GM12878 (cell line): ENCODE results near the gene SRCIN1. TPM values are rescaled to one million over a fixed set of nuclear protein-coding genes. Genes with fewer than 3 reads are reported as not detected.

Experiments
- ATAC-seq: fragments of 200-7000 bp; cut with Tn5 transposase; 3 replicates; pipeline ENCODE4 v1.9.1; 2020; ENCODE audit warnings: mild to moderate bottlenecking, moderate library complexity
- BruUV-seq: library from RNA; stranded (reverse); fragments of 400-500 nt; replicated peaks from 2 replicates; lab custom pipeline; 2021; lab: Mats Ljungman, UMichigan
- CTCF ChIA-PET: fragments of 300-600 bp; sonication (Branson Sonifier 250); formaldehyde crosslinking; extraction: SDS; loops from one replicate; lab custom pipeline; 2021; ENCODE audit warnings: inconsistent platforms; lab: Yijun Ruan, JAX
- POLR2A ChIA-PET: fragments of 350-600 bp; formaldehyde crosslinking; extraction: SDS; loops from one replicate; lab custom pipeline; 2021; ENCODE audit warnings: inconsistent platforms; lab: Charles Lee
- RAD21 ChIA-PET: fragments of 300-600 bp; sonication (Branson Sonifier 250); formaldehyde crosslinking; loops from one replicate; lab custom pipeline; 2023; ENCODE audit warnings: antibody characterized with exemption; ENCODE audit not compliant: unreplicated experiment; lab: Charles Lee
- SMC1A ChIA-PET: fragments of 300-600 bp; sonication (Branson Sonifier 250); formaldehyde crosslinking; loops from one replicate; lab custom pipeline; 2023; ENCODE audit not compliant: unreplicated experiment, uncharacterized antibody; lab: Charles Lee
- DNase-seq: peaks from one replicate; pipeline ENCODE4 v3.0.0-alpha.2; 2011; ENCODE audit warnings: low read depth, low spot score
- FAIRE-seq: peaks from 3 replicates; lab custom pipeline; 2011; peaks lifted over from hg19 to GRCh38; lab: Jason Lieb, UNC
- H2AFZ ChIP-seq: 2 replicates; pipeline ENCODE4 v1.6.0; 2011; ENCODE audit warnings: low read depth, low read length, control low read depth; ENCODE audit not compliant: control insufficient read depth
- H3K27ac ChIP-seq: 2 replicates; pipeline ENCODE4 v1.5.1; 2011; ENCODE audit warnings: control low read depth; ENCODE audit not compliant: control insufficient read depth, insufficient read depth
- H3K27me3 ChIP-seq, 2 experiments: replicated peaks in 1 of 2; 2 replicates each; pipeline versions ENCODE4 v1.6.0 to v1.6.1; 2011; ENCODE audit warnings: low read length in 1 of 2; ENCODE audit not compliant: control insufficient read depth in 2 of 2, insufficient read depth in 2 of 2
- H3K36me3 ChIP-seq, 2 experiments: 2 replicates each; pipeline ENCODE4 v1.5.1; 2011; ENCODE audit warnings: low read length in 1 of 2; ENCODE audit not compliant: control insufficient read depth in 2 of 2, insufficient read depth in 2 of 2
- H3K4me1 ChIP-seq: 2 replicates; pipeline ENCODE4 v1.6.1; 2011; ENCODE audit warnings: mild to moderate bottlenecking, low read length, moderate library complexity, mixed read lengths; ENCODE audit not compliant: control insufficient read depth, insufficient read depth
- H3K4me2 ChIP-seq: 2 replicates; pipeline ENCODE4 v1.6.0; 2011; ENCODE audit warnings: control low read depth; ENCODE audit not compliant: control insufficient read depth, insufficient read depth
- H3K4me3 ChIP-seq: fragments of 200-600 bp; sonication (generic); 2 replicates; pipeline ENCODE4 v1.5.1; 2016
- H3K79me2 ChIP-seq: 2 replicates; pipeline ENCODE4 v1.6.0; 2011; ENCODE audit warnings: low read length; ENCODE audit not compliant: control insufficient read depth, insufficient read depth
- H3K9ac ChIP-seq: 2 replicates; pipeline ENCODE4 v1.8.0; 2011; ENCODE audit warnings: low read length, control low read depth, mixed read lengths; ENCODE audit not compliant: control insufficient read depth, insufficient read depth
- H3K9me3 ChIP-seq: replicated peaks from 3 replicates; pipeline ENCODE4 v1.5.1; 2011; ENCODE audit warnings: mild to moderate bottlenecking, low read length; ENCODE audit not compliant: control insufficient read depth, insufficient read depth
- H4K20me1 ChIP-seq: 2 replicates; pipeline ENCODE4 v1.6.0; 2011; ENCODE audit not compliant: control insufficient read depth, insufficient read depth
- BMI1 ChIP-seq: fragments of 450-650 bp; IDR thresholded peaks from 2 replicates; pipeline ENCODE4 v1.6.1; 2016; ENCODE audit warnings: mild to moderate bottlenecking, moderate library complexity, borderline replicate concordance
- CREB1 ChIP-seq: IDR thresholded peaks from 2 replicates; pipeline ENCODE4 v1.6.1; 2012; ENCODE audit warnings: low read depth, mild to moderate bottlenecking, inconsistent platforms
- EGR1 ChIP-seq, 2 experiments: IDR thresholded peaks; 1 replicate in 1 of 2; 2 replicates in 1 of 2; pipeline ENCODE4 v1.6.1; 2011 to 2012; ENCODE audit warnings: low read depth in 2 of 2, low read length in 2 of 2, borderline replicate concordance in 1 of 2, mild to moderate bottlenecking in 1 of 2, moderate library complexity in 1 of 2
- ELK1 ChIP-seq: IDR thresholded peaks from 2 replicates; pipeline ENCODE4 v1.6.1; 2012; ENCODE audit warnings: low read depth, low read length, improper control_type of control experiment
- KDM1A ChIP-seq: fragments of 200-600 bp; sonication (generic); IDR thresholded peaks from 2 replicates; pipeline ENCODE4 v1.6.1; 2016; ENCODE audit warnings: borderline replicate concordance
- MTA3 ChIP-seq: IDR thresholded peaks from 2 replicates; pipeline ENCODE4 v1.6.1; 2012; ENCODE audit warnings: low read length, inconsistent platforms, borderline replicate concordance
- NFYB ChIP-seq: IDR thresholded peaks from 2 replicates; pipeline ENCODE4 v1.6.1; 2011; ENCODE audit warnings: low read depth, mild to moderate bottlenecking, low read length, improper control_type of control experiment, moderate library complexity; ENCODE audit not compliant: insufficient read depth
- PKNOX1 ChIP-seq: fragments of 450-650 bp; IDR thresholded peaks from 2 replicates; pipeline ENCODE4 v1.6.1; 2016; ENCODE audit warnings: mild to moderate bottlenecking
- SP1 ChIP-seq: IDR thresholded peaks from one replicate; pipeline ENCODE4 v1.6.1; 2011; ENCODE audit warnings: low read depth, low read length
- TCF12 ChIP-seq: IDR thresholded peaks from 2 replicates; pipeline ENCODE4 v1.6.1; 2011; ENCODE audit warnings: low read depth, mild to moderate bottlenecking, low read length
- YY1 ChIP-seq: IDR thresholded peaks from 2 replicates; pipeline ENCODE4 v1.6.1; 2011; ENCODE audit warnings: low read depth, mild to moderate bottlenecking, low read length
- ZNF274 ChIP-seq: IDR thresholded peaks from one replicate; pipeline ENCODE4 v1.8.0; 2011; ENCODE audit not compliant: insufficient read length, insufficient read depth
- WGBS: methylation state at CpG from one replicate; pipeline ENCODE4 v1.1.6; 2016; ENCODE audit warnings: low lambda C conversion rate; ENCODE audit not compliant: insufficient replicate concordance, insufficient coverage; ENCODE audit errors: missing lambda C conversion rate; 5-methylcytosine and 5-hydroxymethylcytosine counted together
- in situ Hi-C: fragments of 300-500 bp; cut with MboI; formaldehyde crosslinking; loops from 9 replicates; pipeline ENCODE4 v1.14.3; 2018; ENCODE audit warnings: mixed read lengths
- intact Hi-C: fragments of 100-400 bp; cut with micrococcal nuclease; formaldehyde crosslinking; loops from one replicate; pipeline ENCODE4 v1.14.2; 2022; ENCODE audit not compliant: unreplicated experiment
- polyA plus RNA-seq, 11 experiments: library from polyadenylated mRNA; depleted of rRNA in 4 of 11; unstranded in 6 of 11; stranded (reverse) in 5 of 11; fragments of >200 nt; fragmentation: Nextera tagmentation in 4 of 11; fragmentation: Illumina TruSeq in 1 of 11; extraction: Ambion mirVana in 4 of 11; extraction: Trizol in 1 of 11; gene quantifications; 1 replicate in 1 of 11; 2 replicates in 10 of 11; pipeline versions ENCODE4 v1.2.1 to v1.2.3, GENCODE V29; 2011 to 2016; ENCODE audit warnings: inconsistent platforms in 2 of 11, missing spikeins in 2 of 11, low read depth in 1 of 11
- total RNA-seq, 4 experiments: library from RNA; depleted of rRNA in 3 of 4; stranded (reverse); fragments of >200 nt in 3 of 4; fragmentation: Illumina TruSeq in 1 of 4; extraction: Trizol in 1 of 4; gene quantifications; 2 replicates each; pipeline versions ENCODE4 v1.2.1 to v1.2.3, GENCODE V29; 2013 to 2021

The SRCIN1 gene
- total and polyA plus RNA-seq, 10 of the 15 experiments (the other 5 are each of a cell fraction or from before 2014, with no cell fraction given) = under 0.01 to 0.74 (median 0.20) TPM; not detected in 3

GRCh38 chr17:38598995-38599394 lies 6.8 kb downstream of the SRCIN1 start:
- Histone ChIP-seq H3K4me1 (peaks cover 12% of the 10 kb centered on the region), H4K20me1 (no peaks in the 10 kb centered on the region), H3K27me3 (peaks cover 0 to 5% of the 10 kb centered on the region in 2 experiments; a peak in 1 of 4 replicates), H2AFZ (no peak overlapping the region), H3K79me2 (no peaks in the 10 kb centered on the region), H3K4me3 (no peak overlapping the region), H3K9me3 (no peaks in the 10 kb centered on the region), H3K27ac (no peak overlapping the region), H3K4me2 (no peak overlapping the region), H3K9ac (no peak overlapping the region), H3K36me3 (no peaks in the 10 kb centered on the region)
- POLR2A ChIA-PET = no interaction called here
- SMC1A ChIA-PET = interaction anchor here (1.2 to 1.4 kb wide), 2 partner anchors 14 to 41 kb away, joined by 4 read pairs; no protein-coding TSS in a partner anchor
- CTCF ChIA-PET = interaction anchor here (0.6 to 2.8 kb wide), 7 partner anchors 8 to 269 kb away, joined by 3 to 14 read pairs (median 3); no protein-coding TSS in a partner anchor
- no peak for TF ChIP-seq BMI1
- no TSS peak for BruUV-seq
- in situ Hi-C loops = no loop called here
- no peak for ATAC-seq
- intact Hi-C loops = no loop called here
- RAD21 ChIA-PET = interaction anchor here (1.0 to 1.2 kb wide), 2 partner anchors 55 to 69 kb away, joined by 3 read pairs; no protein-coding TSS in a partner anchor
- 43% methylated on average over 3 of the region's 3 CpGs for WGBS
- DNase-seq = no peak
- FAIRE-seq = no peak

DNA sequence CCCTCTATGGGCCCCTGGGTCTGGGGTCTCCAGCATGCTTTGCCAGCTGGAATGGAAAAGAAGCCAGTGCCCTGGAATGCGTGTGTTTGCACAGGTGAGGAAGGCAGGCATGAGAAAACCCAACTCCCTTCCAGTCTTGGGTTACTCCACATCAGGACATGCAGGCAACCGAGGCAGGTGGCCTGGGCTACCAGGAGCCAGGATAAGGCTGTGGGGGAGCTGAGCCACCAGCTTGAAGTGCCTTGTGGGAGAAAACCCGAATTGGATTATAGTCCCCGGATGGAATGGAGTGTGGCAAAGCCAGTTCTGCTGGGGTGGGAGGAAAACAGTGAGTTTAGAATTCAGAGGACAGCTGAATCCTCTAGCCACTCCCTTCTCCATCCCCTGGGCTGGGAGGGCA lies 7.2 kb downstream of the SRCIN1 start:
- no TSS peak for BruUV-seq
- ATAC-seq (peak; percentile 74), DNase-seq (no peak), FAIRE-seq (no peak)
- Histone ChIP-seq H3K27ac (no peak overlapping the region), H3K9me3 (no peaks in the 10 kb centered on the region), H3K4me3 (no peak overlapping the region), H3K9ac (no peak overlapping the region), H3K79me2 (no peaks in the 10 kb centered on the region), H2AFZ (no peak overlapping the region), H3K36me3 (no peaks in the 10 kb centered on the region), H3K27me3 (peaks cover 0 to 5% of the 10 kb centered on the region in 2 experiments; a peak in 1 of 4 replicates), H3K4me2 (no peak overlapping the region), H3K4me1 (peaks cover 12% of the 10 kb centered on the region), H4K20me1 (no peaks in the 10 kb centered on the region)
- in situ Hi-C loops (no loop called here), intact Hi-C loops (no loop called here)
- ChIA-PET POLR2A (interaction anchor here (0.5 kb wide), 1 partner anchor 32 kb away, joined by 5 read pairs; no protein-coding TSS in a partner anchor), SMC1A (interaction anchor here (1.2 to 1.4 kb wide), 2 partner anchors 14 to 41 kb away, joined by 4 read pairs; no protein-coding TSS in a partner anchor), RAD21 (interaction anchor here (0.5 to 1.2 kb wide), 3 partner anchors 56 to 69 kb away, joined by 3 read pairs; no protein-coding TSS in a partner anchor), CTCF (interaction anchor here (0.6 to 2.8 kb wide), 7 partner anchors 8 to 269 kb away, joined by 3 to 14 read pairs (median 3); no protein-coding TSS in a partner anchor)
- WGBS = 9% methylated on average over 4 of the region's 4 CpGs
- TF ChIP-seq PKNOX1 = peak; percentile 27; the same call in 1 of the 2 replicates
- no peak for TF ChIP-seq CREB1
- TF ChIP-seq YY1 = peak; percentile 70
- TF ChIP-seq TCF12 = 0 out of 2 replicates have a peak, but pooled peaks have one; percentile 14
- no peak for TF ChIP-seq ZNF274
- no peak for TF ChIP-seq KDM1A
- TF ChIP-seq NFYB = peak; percentile 70; the same call in 1 of the 2 replicates
- peak; percentile 90 for TF ChIP-seq SP1
- no peak for TF ChIP-seq ELK1
- no peak for TF ChIP-seq MTA3
- peak in 1 of 2 experiments; percentile 21; a peak in 1 of 3 replicates for TF ChIP-seq EGR1 (IDR thresholded peaks at IDR 0.05; ENCODE audit: borderline replicate concordance in 1 of 2, low read depth in 2 of 2, low read length in 2 of 2)
